Stomach (tissue), 9 donors: ENCODE results near the gene HYCC1. TPM values are rescaled to one million over a fixed set of nuclear protein-coding genes. Genes with fewer than 3 reads are reported as not detected.

Source experiments
- DNase-seq, 2 donors: peaks; one replicate each; pipeline versions ENCODE4 v3.0.0 to v3.0.0-alpha.2; 2013 to 2019
- H3K27ac ChIP-seq, 5 donors: fragments of 200-600 bp in 4 of 5; sonication (generic) in 4 of 5; one replicate each; pipeline ENCODE4 v1.5.1; 2013 to 2019; ENCODE audit warnings: mild to moderate bottlenecking in 1 of 5, moderate library complexity in 1 of 5
- H3K27me3 ChIP-seq, 3 donors: fragments of 200-600 bp; sonication (generic); one replicate each; pipeline ENCODE4 v1.5.1; 2017 to 2019; ENCODE audit warnings: mixed run types in 1 of 3
- H3K36me3 ChIP-seq, 4 donors: fragments of 200-600 bp; sonication (generic); 1 replicate in 3 of 4; 2 replicates in 1 of 4; pipeline ENCODE4 v1.5.1; 2016 to 2019
- H3K4me1 ChIP-seq, 4 donors: fragments of 200-600 bp; sonication (generic); one replicate each; pipeline ENCODE4 v1.5.1; 2016 to 2019
- H3K4me3 ChIP-seq, 4 donors: fragments of 200-600 bp; sonication (generic) in 3 of 4; one replicate each; pipeline ENCODE4 v1.5.1; 2016 to 2019; ENCODE audit warnings: mild to moderate bottlenecking in 1 of 4
- H3K9me3 ChIP-seq, 4 donors: fragments of 200-600 bp; sonication (generic); one replicate each; pipeline ENCODE4 v1.5.1; 2016 to 2019
- EP300 ChIP-seq: sonication (generic); formaldehyde crosslinking; IDR thresholded peaks from one replicate; pipeline ENCODE4 v1.6.1; 2017; ENCODE audit warnings: antibody characterized with exemption
- POLR2A ChIP-seq, 4 donors: fragments of 450-650 bp; IDR thresholded peaks; one replicate each; pipeline ENCODE4 v1.6.1; 2016; ENCODE audit warnings: antibody characterized with exemption in 4 of 4, control low read depth in 2 of 4, mild to moderate bottlenecking in 1 of 4, moderate library complexity in 1 of 4
- POLR2AphosphoS5 ChIP-seq, 3 donors: sonication (generic); formaldehyde crosslinking; IDR thresholded peaks; one replicate each; pipeline ENCODE4 v1.6.1; 2016; ENCODE audit warnings: antibody characterized with exemption in 3 of 3
- WGBS, 5 donors: extraction: QIAGEN DNeasy Blood & Tissue Kit in 3 of 5; methylation state at CpG; one replicate each; pipeline versions ENCODE4 v1.1.5 to v1.1.7; 2013 to 2018; 5-methylcytosine and 5-hydroxymethylcytosine counted together
- intact Hi-C: fragments of 100-400 bp; cut with DNase I; formaldehyde crosslinking; loops from one replicate; pipeline ENCODE4 v1.15.1; 2023; ENCODE audit warnings: low total_unique reads
- polyA plus RNA-seq, 3 donors: library from polyadenylated mRNA; stranded (reverse); fragments of 200-250 nt; gene quantifications; one replicate each; pipeline ENCODE4 v1.2.3, GENCODE V29; 2013
- total RNA-seq, 5 donors: library from RNA; depleted of rRNA; stranded (reverse); fragments of >200 nt; gene quantifications; one replicate each; pipeline versions ENCODE4 v1.1.0 to v1.2.3, GENCODE V29; 2014 to 2016
- TF ChIP-seq, protein P1 (sequence below), 7 experiments: fragments of 450-650 bp in 4 of 7; fragments of 200-600 bp in 3 of 7; sonication (generic) in 3 of 7; IDR thresholded peaks; one replicate each; pipeline ENCODE4 v1.5.1; 2016 to 2019; ENCODE audit warnings: antibody characterized with exemption in 7 of 7, control low read depth in 2 of 7, mild to moderate bottlenecking in 1 of 7
- donor health status: healthy with polysubstance abuse.
- donor health status: Bipolar disorder and iron deficiency.
- donor health status: healthy.

Gene HYCC1
- total and polyA plus RNA-seq, 8 donors, result 0.58 to 32.9 (median 4.1) TPM

DNA sequence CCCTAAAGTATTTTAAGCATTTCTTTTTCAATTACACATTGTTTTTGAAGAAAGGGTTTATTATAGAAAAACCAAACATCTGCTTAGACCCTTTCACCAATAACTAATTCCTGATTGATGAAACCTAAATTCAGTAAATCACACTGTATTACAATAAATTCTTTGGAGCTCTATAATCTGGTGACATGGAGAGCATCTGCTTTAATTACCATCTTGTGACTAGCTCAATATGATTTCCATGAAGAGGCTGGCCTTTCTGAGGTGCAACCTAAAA is 9.7 kb downstream of the HYCC1 start:
- TF ChIP-seq POLR2AphosphoS5 (IDR thresholded peaks at IDR 0.05), result no peak
- TF ChIP-seq, protein P1, sequence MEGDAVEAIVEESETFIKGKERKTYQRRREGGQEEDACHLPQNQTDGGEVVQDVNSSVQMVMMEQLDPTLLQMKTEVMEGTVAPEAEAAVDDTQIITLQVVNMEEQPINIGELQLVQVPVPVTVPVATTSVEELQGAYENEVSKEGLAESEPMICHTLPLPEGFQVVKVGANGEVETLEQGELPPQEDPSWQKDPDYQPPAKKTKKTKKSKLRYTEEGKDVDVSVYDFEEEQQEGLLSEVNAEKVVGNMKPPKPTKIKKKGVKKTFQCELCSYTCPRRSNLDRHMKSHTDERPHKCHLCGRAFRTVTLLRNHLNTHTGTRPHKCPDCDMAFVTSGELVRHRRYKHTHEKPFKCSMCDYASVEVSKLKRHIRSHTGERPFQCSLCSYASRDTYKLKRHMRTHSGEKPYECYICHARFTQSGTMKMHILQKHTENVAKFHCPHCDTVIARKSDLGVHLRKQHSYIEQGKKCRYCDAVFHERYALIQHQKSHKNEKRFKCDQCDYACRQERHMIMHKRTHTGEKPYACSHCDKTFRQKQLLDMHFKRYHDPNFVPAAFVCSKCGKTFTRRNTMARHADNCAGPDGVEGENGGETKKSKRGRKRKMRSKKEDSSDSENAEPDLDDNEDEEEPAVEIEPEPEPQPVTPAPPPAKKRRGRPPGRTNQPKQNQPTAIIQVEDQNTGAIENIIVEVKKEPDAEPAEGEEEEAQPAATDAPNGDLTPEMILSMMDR (IDR thresholded peaks at IDR 0.05), result no peak
- no peak for TF ChIP-seq POLR2A (IDR thresholded peaks at IDR 0.05)
- no peak for TF ChIP-seq EP300
- Histone ChIP-seq H3K4me3 (no peak overlapping the region), H3K4me1 (peaks cover 0 to 1% (median under 1%) of the 10 kb centered on the region in 4 donors), H3K9me3 (no peaks in the 10 kb centered on the region), H3K36me3 (no peaks in the 10 kb centered on the region), H3K27ac (no peak overlapping the region), H3K27me3 (no peaks in the 10 kb centered on the region)
- DNase-seq, result no peak
- intact Hi-C loops, result no loop called here

DNA sequence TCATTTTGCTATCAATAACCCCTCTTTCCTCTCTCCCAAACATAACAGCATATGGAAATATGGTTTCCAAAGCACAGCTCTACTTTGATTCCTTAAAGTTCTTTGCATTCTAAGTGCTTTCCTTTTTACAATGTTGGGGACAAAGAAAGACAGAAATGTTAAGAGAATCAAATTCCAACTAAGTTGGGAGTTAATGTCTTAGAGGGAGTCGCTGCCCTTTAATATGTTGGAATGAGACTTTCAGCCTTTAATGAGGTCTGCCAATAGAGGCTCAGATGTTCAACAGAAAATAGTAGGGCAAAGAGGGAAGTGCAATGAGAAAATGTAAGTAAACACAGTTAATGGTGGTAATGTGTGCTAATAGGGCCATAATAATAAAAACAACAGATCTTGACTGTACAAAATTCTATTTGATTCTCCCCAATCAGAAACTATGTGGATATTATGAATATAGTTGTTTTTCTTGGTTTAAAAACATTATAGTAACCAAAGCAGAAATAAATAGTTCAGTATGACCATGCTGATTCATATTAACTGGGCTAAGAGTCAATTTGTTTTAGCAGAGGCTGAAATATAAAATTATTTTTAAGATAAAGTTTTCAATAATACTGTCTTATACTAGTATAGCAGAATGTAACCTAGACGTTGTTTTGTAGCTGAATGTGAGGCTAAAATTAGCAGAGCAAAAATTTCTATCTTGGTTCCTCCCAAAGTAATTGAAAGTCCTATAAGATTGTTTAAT is 10.3 kb downstream of the HYCC1 start:
- intact Hi-C loops, result no loop called here
- H3K4me1 ChIP-seq, result no peaks in the 10 kb centered on the region
- H3K27me3 ChIP-seq, result no peaks in the 10 kb centered on the region
- WGBS, 5 donors, result 47 to 85% (median 72%) methylated on average over 2 of the region's 2 CpGs
- H3K9me3 ChIP-seq, result no peaks in the 10 kb centered on the region
- H3K27ac ChIP-seq, result no peak overlapping the region
- H3K4me3 ChIP-seq, result no peak overlapping the region
- no peak for DNase-seq
- TF ChIP-seq POLR2AphosphoS5 (IDR thresholded peaks at IDR 0.05) (no peak), EP300 (no peak), POLR2A (IDR thresholded peaks at IDR 0.05) (no peak)
- TF ChIP-seq, protein P1 (IDR thresholded peaks at IDR 0.05), result no peak
- no peaks in the 10 kb centered on the region for H3K36me3 ChIP-seq

DNA sequence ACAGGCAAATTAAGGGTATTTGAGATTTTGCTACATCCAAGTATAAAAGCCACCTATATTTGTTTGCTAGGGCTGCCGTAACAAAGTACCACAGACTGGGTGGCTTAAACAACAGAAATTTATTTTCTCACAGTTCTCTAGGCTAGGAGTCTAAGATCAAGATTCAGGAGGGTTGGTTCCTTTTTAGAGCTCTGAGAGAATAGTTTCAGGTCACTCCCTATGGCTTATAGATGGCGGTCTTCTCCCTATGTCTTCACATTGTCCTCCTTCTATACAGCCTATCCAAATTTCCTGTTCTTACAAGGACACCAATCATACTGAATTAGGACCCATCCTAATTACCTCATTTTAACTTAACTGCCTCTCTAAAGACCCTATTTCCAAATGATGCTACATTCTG is 11.2 kb downstream of the HYCC1 start:
- no peak overlapping the region for H3K27ac ChIP-seq
- WGBS, 5 donors, result 90 to 100% (median 95%) methylated on average over 2 of the region's 2 CpGs
- intact Hi-C loops, result no loop called here

DNA sequence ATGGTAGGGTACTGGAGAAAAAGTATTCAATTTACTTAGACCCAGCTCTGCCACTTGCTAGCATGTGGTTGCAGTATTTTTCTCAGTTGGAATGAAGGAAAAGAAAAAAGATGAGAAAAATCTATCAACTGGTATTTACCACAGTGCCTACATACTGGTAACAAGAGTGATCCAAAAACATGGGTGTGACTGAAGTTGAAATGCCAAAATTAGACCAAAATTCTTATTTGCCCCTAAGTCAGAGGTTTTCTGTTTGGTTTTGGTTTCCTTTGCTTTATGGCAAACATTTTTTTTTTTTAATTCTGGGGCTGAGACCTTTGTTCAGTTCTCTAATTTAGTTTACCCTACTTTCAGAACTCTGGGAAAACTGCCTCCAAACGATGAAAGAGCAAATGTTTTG is 12.3 kb downstream of the HYCC1 start:
- 44 to 72% (median 57%) methylated on average over 1 of the region's 1 CpG for WGBS, 5 donors
- H3K4me3 ChIP-seq, result no peak overlapping the region
- intact Hi-C loops, result no loop called here

More for the DNA sequence above, 11.2 kb downstream of the HYCC1 start:
- Histone ChIP-seq H3K4me3 (no peak overlapping the region), H3K36me3 (no peaks in the 10 kb centered on the region), H3K9me3 (no peaks in the 10 kb centered on the region), H3K4me1 (no peaks in the 10 kb centered on the region), H3K27me3 (no peaks in the 10 kb centered on the region)
- no peak for DNase-seq
- TF ChIP-seq, protein P1 (IDR thresholded peaks at IDR 0.05), result no peak
- TF ChIP-seq POLR2A (IDR thresholded peaks at IDR 0.05) (no peak), POLR2AphosphoS5 (IDR thresholded peaks at IDR 0.05) (no peak), EP300 (no peak)

More for the DNA sequence above, 12.3 kb downstream of the HYCC1 start:
- H3K27me3 ChIP-seq, result no peaks in the 10 kb centered on the region
- H3K36me3 ChIP-seq, result no peaks in the 10 kb centered on the region
- H3K27ac ChIP-seq, result no peak overlapping the region
- no peak for DNase-seq
- TF ChIP-seq, protein P1 (IDR thresholded peaks at IDR 0.05), result no peak
- TF ChIP-seq EP300, result no peak
- no peak for TF ChIP-seq POLR2A (IDR thresholded peaks at IDR 0.05)
- TF ChIP-seq POLR2AphosphoS5 (IDR thresholded peaks at IDR 0.05), result no peak
- no peaks in the 10 kb centered on the region for H3K9me3 ChIP-seq
- H3K4me1 ChIP-seq, result no peaks in the 10 kb centered on the region
